Measurements from ENCODE around the gene DUSP16.

Gene DUSP16

DNA sequence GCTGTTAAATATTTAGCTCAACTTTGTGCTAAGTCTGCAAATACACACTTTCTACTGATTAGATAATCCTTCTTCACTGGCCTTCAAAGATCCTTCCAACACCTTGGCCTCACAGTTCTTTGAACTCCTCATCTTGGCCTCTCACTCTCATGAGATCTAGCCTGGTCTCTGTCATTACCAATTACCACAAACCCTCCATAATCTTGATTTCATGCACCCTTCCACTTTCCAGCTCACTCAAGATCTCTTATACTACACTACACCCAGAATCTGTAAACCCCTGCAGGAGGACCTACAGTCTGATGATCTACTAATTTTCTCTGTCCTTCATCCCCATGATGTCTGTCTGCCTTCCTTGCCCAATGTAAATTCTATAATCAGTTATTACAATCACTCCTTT, 71.1 kb downstream of the DUSP16 start:
- no peak for DNase-seq (ENCODE audit: low spot score)
- Histone ChIP-seq H3K36me3 (replicated peaks in 1 of 2; ENCODE audit: control insufficient read depth in 2 of 2, insufficient read depth in 2 of 2, low read length in 2 of 2) (peaks cover 8 to 42% of the 10 kb centered on the region in 2 donors), H3K27ac (replicated peaks; ENCODE audit: low read length) (no peak overlapping the region)

DNA sequence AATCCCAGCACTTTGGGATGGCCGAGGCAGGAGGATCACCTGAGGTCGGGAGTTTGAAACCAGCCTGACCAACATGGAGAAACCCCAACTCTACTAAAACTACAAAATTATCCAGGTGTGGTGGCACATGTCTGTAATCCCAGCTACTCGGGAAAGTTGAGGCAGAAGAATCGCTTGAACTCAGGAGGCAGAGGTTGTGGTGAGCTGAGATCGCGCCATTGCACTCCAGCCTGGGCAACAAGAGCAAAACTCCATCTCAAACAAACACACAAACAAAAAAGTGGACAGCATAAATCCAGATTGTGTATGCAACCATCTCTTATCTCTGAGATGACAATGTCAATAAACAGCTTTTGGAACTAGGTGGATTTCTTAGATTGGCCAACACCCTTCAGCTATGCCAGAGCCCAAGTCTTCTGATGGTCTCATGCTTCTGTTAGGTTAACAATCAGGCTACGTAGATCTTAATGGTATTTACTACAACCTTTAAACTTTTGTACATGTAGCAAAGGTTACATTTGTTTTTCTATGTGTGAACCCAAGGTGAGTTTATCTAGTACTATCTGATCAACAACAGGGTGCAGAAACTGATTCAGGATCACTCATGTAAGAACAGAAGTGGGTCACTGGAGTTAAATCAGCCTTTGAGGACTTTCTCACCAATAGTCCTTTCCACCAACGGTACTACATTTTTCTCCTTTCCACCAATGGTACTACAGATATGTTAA, 73.7 kb downstream of the DUSP16 start:
- Histone ChIP-seq H4K8ac (ENCODE audit: low read depth, low read length) (no peak overlapping the region), H3K36me3 (replicated peaks in 1 of 2; ENCODE audit: control insufficient read depth in 2 of 2, insufficient read depth in 2 of 2, low read length in 2 of 2) (peaks cover 11 to 50% of the 10 kb centered on the region in 2 donors)

More for the DNA sequence above, 71.1 kb downstream of the DUSP16 start:
- H3K14ac ChIP-seq (ENCODE audit: low read length): no peak overlapping the region
- H2BK5ac ChIP-seq (ENCODE audit: low read length): no peak overlapping the region
- H3K9me3 ChIP-seq (replicated peaks in 1 of 2; ENCODE audit: control insufficient read depth in 2 of 2, insufficient read depth in 1 of 2, low read depth in 1 of 2, low read length in 2 of 2): no peaks in the 10 kb centered on the region
- H3K4ac ChIP-seq (ENCODE audit: low read length): no peak overlapping the region
- H3K18ac ChIP-seq (ENCODE audit: low read length): no peak overlapping the region
- no peak overlapping the region for H3K4me2 ChIP-seq (ENCODE audit: insufficient read depth, low read length, poor library complexity, severe bottlenecking)
- no peak overlapping the region for H2AFZ ChIP-seq (ENCODE audit: low read length)
- no peak overlapping the region for H2BK120ac ChIP-seq (ENCODE audit: low read depth, low read length)
- H2AK5ac ChIP-seq (ENCODE audit: low read depth, low read length): no peak overlapping the region
- H3K4me3 ChIP-seq (ENCODE audit: low read length in 2 of 2): no peak overlapping the region
- H2BK15ac ChIP-seq (ENCODE audit: low read length): no peak overlapping the region
- H3K23ac ChIP-seq (ENCODE audit: low read depth, low read length, poor library complexity): no peak overlapping the region
- H4K8ac ChIP-seq (ENCODE audit: low read depth, low read length): no peak overlapping the region
- no peak overlapping the region for H3K9ac ChIP-seq (ENCODE audit: low read depth, low read length, poor library complexity)
- no peak overlapping the region for H2BK12ac ChIP-seq (ENCODE audit: low read length)
- peaks cover 2% of the 10 kb centered on the region for H3K79me1 ChIP-seq (ENCODE audit: low read depth, low read length)
- H4K91ac ChIP-seq (ENCODE audit: low read depth, low read length, poor library complexity): no peak overlapping the region
- no peaks in the 10 kb centered on the region for H3K4me1 ChIP-seq (ENCODE audit: control insufficient read depth in 2 of 2, insufficient read depth in 1 of 2, low read depth in 1 of 2, low read length in 2 of 2)
- H3K27me3 ChIP-seq (ENCODE audit: control insufficient read depth in 3 of 3, insufficient read depth in 3 of 3, low read depth in 1 of 3, low read length in 3 of 3): no peaks in the 10 kb centered on the region

DNA sequence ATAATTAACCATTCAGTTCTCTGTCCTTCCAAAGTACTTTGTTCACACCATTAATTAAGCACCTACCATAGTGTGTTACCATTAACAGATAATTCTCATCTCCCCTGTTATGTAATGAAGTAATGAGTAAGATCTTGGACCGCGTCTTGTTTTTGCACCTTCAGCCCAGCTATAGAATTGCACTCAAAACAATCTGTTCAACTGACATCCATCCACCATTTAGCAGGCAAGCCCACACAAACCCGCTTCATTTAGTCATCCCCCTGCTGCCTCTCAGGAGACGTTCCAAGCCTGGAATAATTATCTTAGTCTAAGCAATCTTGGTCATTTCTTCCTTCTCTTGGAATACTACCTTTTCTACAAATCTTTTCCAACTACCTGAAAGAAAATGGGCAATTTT, 74.4 kb downstream of the DUSP16 start:
- H2AK5ac ChIP-seq (ENCODE audit: low read depth, low read length): no peak overlapping the region
- no peak overlapping the region for H3K4me2 ChIP-seq (ENCODE audit: insufficient read depth, low read length, poor library complexity, severe bottlenecking)
- no peak overlapping the region for H2AFZ ChIP-seq (ENCODE audit: low read length)
- H3K27ac ChIP-seq (replicated peaks; ENCODE audit: low read length): no peak overlapping the region
- peaks cover 2% of the 10 kb centered on the region for H3K79me1 ChIP-seq (ENCODE audit: low read depth, low read length)
- H3K36me3 ChIP-seq (replicated peaks in 1 of 2; ENCODE audit: control insufficient read depth in 2 of 2, insufficient read depth in 2 of 2, low read length in 2 of 2): peaks cover 11 to 56% of the 10 kb centered on the region in 2 donors
- H4K91ac ChIP-seq (ENCODE audit: low read depth, low read length, poor library complexity): no peak overlapping the region
- H2BK5ac ChIP-seq (ENCODE audit: low read length): no peak overlapping the region
- H2BK12ac ChIP-seq (ENCODE audit: low read length): no peak overlapping the region
- H3K9me3 ChIP-seq (replicated peaks in 1 of 2; ENCODE audit: control insufficient read depth in 2 of 2, insufficient read depth in 1 of 2, low read depth in 1 of 2, low read length in 2 of 2): peaks cover 0 to 2% of the 10 kb centered on the region in 2 donors
- no peak overlapping the region for H2BK120ac ChIP-seq (ENCODE audit: low read depth, low read length)
- no peak overlapping the region for H4K8ac ChIP-seq (ENCODE audit: low read depth, low read length)
- no peak overlapping the region for H2BK15ac ChIP-seq (ENCODE audit: low read length)
- no CpG with 5 or more reads among the region's 4 CpGs for WGBS, 2 donors (ENCODE audit: extremely low coverage in 2 of 2, insufficient read length in 2 of 2, insufficient replicate concordance in 1 of 2)
- no peak overlapping the region for H3K18ac ChIP-seq (ENCODE audit: low read length)
- H3K4me3 ChIP-seq (ENCODE audit: low read length in 2 of 2): no peak overlapping the region
- no peak overlapping the region for H3K23ac ChIP-seq (ENCODE audit: low read depth, low read length, poor library complexity)
- H3K14ac ChIP-seq (ENCODE audit: low read length): no peak overlapping the region
- H3K27me3 ChIP-seq (ENCODE audit: control insufficient read depth in 3 of 3, insufficient read depth in 3 of 3, low read depth in 1 of 3, low read length in 3 of 3): no peaks in the 10 kb centered on the region
- no peak overlapping the region for H3K9ac ChIP-seq (ENCODE audit: low read depth, low read length, poor library complexity)
- DNase-seq (ENCODE audit: low spot score): no peak
- H3K4ac ChIP-seq (ENCODE audit: low read length): no peak overlapping the region
- no peaks in the 10 kb centered on the region for H3K4me1 ChIP-seq (ENCODE audit: control insufficient read depth in 2 of 2, insufficient read depth in 1 of 2, low read depth in 1 of 2, low read length in 2 of 2)

More for the DNA sequence above, 73.7 kb downstream of the DUSP16 start:
- H3K4me2 ChIP-seq (ENCODE audit: insufficient read depth, low read length, poor library complexity, severe bottlenecking): no peak overlapping the region
- no peak overlapping the region for H3K18ac ChIP-seq (ENCODE audit: low read length)
- no CpG with 5 or more reads among the region's 8 CpGs for WGBS, 2 donors (ENCODE audit: extremely low coverage in 2 of 2, insufficient read length in 2 of 2, insufficient replicate concordance in 1 of 2)
- H3K27ac ChIP-seq (replicated peaks; ENCODE audit: low read length): no peak overlapping the region
- H3K9me3 ChIP-seq (replicated peaks in 1 of 2; ENCODE audit: control insufficient read depth in 2 of 2, insufficient read depth in 1 of 2, low read depth in 1 of 2, low read length in 2 of 2): peaks cover 0 to 2% of the 10 kb centered on the region in 2 donors
- no peak overlapping the region for H4K91ac ChIP-seq (ENCODE audit: low read depth, low read length, poor library complexity)
- H2AK5ac ChIP-seq (ENCODE audit: low read depth, low read length): no peak overlapping the region
- no peak overlapping the region for H2BK120ac ChIP-seq (ENCODE audit: low read depth, low read length)
- H3K79me1 ChIP-seq (ENCODE audit: low read depth, low read length): peaks cover 2% of the 10 kb centered on the region
- no peak overlapping the region for H2AFZ ChIP-seq (ENCODE audit: low read length)
- no peak overlapping the region for H3K14ac ChIP-seq (ENCODE audit: low read length)
- H3K4ac ChIP-seq (ENCODE audit: low read length): no peak overlapping the region
- no peak overlapping the region for H3K4me3 ChIP-seq (ENCODE audit: low read length in 2 of 2)
- H2BK5ac ChIP-seq (ENCODE audit: low read length): no peak overlapping the region
- H2BK12ac ChIP-seq (ENCODE audit: low read length): no peak overlapping the region
- no peak overlapping the region for H2BK15ac ChIP-seq (ENCODE audit: low read length)
- no peak overlapping the region for H3K9ac ChIP-seq (ENCODE audit: low read depth, low read length, poor library complexity)
- no peak overlapping the region for H3K23ac ChIP-seq (ENCODE audit: low read depth, low read length, poor library complexity)
- no peaks in the 10 kb centered on the region for H3K27me3 ChIP-seq (ENCODE audit: control insufficient read depth in 3 of 3, insufficient read depth in 3 of 3, low read depth in 1 of 3, low read length in 3 of 3)
- H3K4me1 ChIP-seq (ENCODE audit: control insufficient read depth in 2 of 2, insufficient read depth in 1 of 2, low read depth in 1 of 2, low read length in 2 of 2): no peaks in the 10 kb centered on the region
- no peak for DNase-seq (ENCODE audit: low spot score)

DNA sequence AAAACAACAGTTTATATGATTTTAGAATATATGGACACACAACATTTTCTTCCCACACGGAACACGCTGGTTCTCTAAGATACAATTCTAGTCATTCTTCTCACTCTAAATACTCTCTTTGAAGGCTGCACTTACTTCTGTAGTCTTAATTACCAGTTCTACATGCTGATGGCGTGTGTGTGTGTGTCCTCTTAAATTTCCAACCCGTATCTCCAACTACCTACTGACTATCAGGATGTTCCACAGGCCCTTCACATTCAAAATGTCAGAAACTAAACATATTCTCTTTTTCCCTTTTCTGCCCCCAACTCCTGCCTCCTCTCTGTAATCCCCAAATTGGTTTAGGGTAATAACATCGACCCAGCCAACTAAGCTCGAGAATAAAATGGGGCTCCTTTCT, 75.2 kb downstream of the DUSP16 start:
- H2BK15ac ChIP-seq (ENCODE audit: low read length): no peak overlapping the region
- no peak overlapping the region for H3K4me3 ChIP-seq (ENCODE audit: low read length in 2 of 2)
- peaks cover 0 to 2% of the 10 kb centered on the region in 2 donors for H3K9me3 ChIP-seq (replicated peaks in 1 of 2; ENCODE audit: control insufficient read depth in 2 of 2, insufficient read depth in 1 of 2, low read depth in 1 of 2, low read length in 2 of 2)
- no peak overlapping the region for H3K9ac ChIP-seq (ENCODE audit: low read depth, low read length, poor library complexity)
- H4K8ac ChIP-seq (ENCODE audit: low read depth, low read length): no peak overlapping the region
- peaks cover 2% of the 10 kb centered on the region for H3K79me1 ChIP-seq (ENCODE audit: low read depth, low read length)
- H2BK5ac ChIP-seq (ENCODE audit: low read length): no peak overlapping the region
- no peaks in the 10 kb centered on the region for H3K4me1 ChIP-seq (ENCODE audit: control insufficient read depth in 2 of 2, insufficient read depth in 1 of 2, low read depth in 1 of 2, low read length in 2 of 2)
- no peaks in the 10 kb centered on the region for H3K27me3 ChIP-seq (ENCODE audit: control insufficient read depth in 3 of 3, insufficient read depth in 3 of 3, low read depth in 1 of 3, low read length in 3 of 3)
- no peak overlapping the region for H3K27ac ChIP-seq (replicated peaks; ENCODE audit: low read length)
- no peak overlapping the region for H3K14ac ChIP-seq (ENCODE audit: low read length)
- H4K91ac ChIP-seq (ENCODE audit: low read depth, low read length, poor library complexity): no peak overlapping the region
- no peak overlapping the region for H2AFZ ChIP-seq (ENCODE audit: low read length)
- no peak overlapping the region for H3K4me2 ChIP-seq (ENCODE audit: insufficient read depth, low read length, poor library complexity, severe bottlenecking)
- H2AK5ac ChIP-seq (ENCODE audit: low read depth, low read length): no peak overlapping the region
- no peak overlapping the region for H2BK12ac ChIP-seq (ENCODE audit: low read length)
- DNase-seq (ENCODE audit: low spot score): no peak
- peaks cover 13 to 58% of the 10 kb centered on the region in 2 donors for H3K36me3 ChIP-seq (replicated peaks in 1 of 2; ENCODE audit: control insufficient read depth in 2 of 2, insufficient read depth in 2 of 2, low read length in 2 of 2)
- no peak overlapping the region for H2BK120ac ChIP-seq (ENCODE audit: low read depth, low read length)
- H3K18ac ChIP-seq (ENCODE audit: low read length): no peak overlapping the region
- WGBS, 2 donors (ENCODE audit: extremely low coverage in 2 of 2, insufficient read length in 2 of 2, insufficient replicate concordance in 1 of 2): no CpG with 5 or more reads among the region's 6 CpGs
- no peak overlapping the region for H3K4ac ChIP-seq (ENCODE audit: low read length)
- H3K23ac ChIP-seq (ENCODE audit: low read depth, low read length, poor library complexity): no peak overlapping the region
